GM18502 (cell line): ENCODE measurements around the gene MSH6.
A peak's percentile ranks its signal among the peaks of the same experiment; 100 is the strongest.

Experiments used
- ATAC-seq: cut with Tn5 transposase; IDR thresholded peaks from one replicate; pipeline ENCODE4 v1.9.1; 2021; ENCODE audit warnings: mild to moderate bottlenecking; ENCODE audit not compliant: unreplicated experiment, poor library complexity

MSH6 gene

GRCh38 chr2:47782671-47783485, at the start of gene MSH6:
MSH6 (plus strand) TSS chr2:47783145; CDS start chr2:47783234, 89 bp downstream.
- ATAC-seq, result peak; percentile 87

GRCh38 chr2:47735136-47735869, 47.6 kb upstream of the MSH6 start:
- no peak for ATAC-seq

GRCh38 chr2:47735912-47736311, 47.0 kb upstream of the MSH6 start:
- no peak for ATAC-seq

DNA sequence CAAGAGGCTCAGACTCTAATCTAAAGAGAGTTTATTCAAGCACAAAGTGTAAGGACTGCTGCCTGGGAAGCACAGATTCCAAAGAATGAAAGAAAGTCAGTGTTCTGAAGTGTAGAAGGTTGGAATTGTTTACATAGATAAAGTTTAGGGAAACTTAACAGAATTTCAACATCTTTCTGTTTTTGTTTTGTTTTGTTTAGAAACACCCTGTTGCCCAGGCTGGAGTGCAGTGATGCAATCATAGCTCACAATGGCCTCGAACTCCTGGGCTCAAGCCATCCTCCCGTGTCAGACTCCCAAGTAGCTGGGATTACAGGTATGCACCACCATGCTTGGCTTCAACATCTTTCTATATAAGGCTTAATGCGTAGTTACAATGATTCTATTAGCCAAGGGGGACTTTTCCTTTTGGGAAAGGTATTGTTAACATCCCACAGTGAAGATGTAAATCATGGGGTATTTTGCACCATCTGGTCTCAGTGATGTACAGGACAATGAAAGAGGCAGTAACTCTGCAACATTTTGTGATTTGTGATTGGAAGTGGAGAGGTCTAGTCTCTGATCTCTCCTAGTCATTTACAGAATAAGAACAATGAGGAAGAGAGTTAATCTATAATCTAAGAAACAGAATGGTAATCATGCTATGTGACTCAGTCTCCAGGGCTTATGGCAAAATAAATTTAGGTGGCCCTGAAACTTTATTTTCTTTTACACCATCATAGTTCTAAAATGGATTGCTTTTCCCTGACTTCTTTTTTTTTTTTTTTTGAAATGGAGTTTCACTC, 45.6 kb upstream of the MSH6 start:
- ATAC-seq, result no peak

DNA sequence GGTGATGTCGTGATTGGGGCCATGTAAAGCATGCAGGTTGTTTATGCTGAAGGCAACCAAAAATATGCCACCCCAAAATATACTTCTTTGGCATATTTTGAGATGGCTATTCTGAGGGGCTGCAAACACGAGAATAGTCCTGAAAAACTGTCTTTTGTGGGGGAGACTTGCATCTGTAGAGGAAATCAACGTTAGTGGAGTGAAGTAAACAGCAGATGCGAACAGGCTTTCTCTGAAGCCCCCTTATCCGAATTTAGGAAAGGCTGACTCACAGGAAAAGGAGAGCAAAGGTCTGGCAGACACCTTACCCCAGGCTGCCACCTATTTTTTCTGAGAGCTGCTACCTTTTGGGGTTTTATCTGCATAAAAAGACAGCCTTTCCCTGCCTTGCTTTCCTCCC, 44.6 kb upstream of the MSH6 start:
- no peak for ATAC-seq

DNA sequence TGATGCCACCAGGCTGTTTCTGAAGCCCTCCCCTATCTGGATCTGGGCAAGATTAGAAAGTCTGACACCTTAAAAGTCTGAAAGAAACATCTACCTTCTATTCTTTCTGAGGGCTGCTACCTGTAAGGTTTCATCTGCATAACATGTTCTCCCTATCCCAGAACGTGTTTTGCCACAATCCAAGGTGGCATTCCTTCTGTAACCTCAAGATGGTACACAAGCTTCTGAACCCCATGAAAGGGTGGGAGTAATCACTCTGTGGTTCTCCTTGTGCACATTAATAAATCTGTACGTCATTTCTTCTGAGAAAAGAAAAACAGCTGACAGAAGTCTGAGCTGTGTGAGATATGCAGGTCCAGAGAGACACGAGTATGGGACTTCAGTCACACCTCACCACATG, 41.8 kb upstream of the MSH6 start:
- ATAC-seq, result no peak

DNA sequence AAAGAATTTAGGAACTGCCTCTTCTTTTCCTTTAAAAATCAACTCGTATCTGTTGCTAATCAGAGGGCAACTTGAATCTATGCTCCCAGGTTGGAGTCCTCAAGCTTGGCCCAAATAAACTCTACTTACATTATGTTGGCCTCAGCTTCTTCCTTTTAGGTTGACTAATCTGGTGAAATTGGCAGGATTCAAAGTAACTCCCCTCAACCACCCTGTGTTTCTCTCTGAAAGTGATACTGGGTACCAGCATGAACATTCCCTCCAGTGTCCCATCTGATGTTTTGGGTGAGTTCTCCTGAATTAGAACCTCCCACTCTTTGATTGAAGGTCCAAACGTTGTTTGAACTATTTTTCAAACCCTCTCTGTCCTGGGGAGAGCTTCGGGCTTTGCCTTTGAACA, 41.3 kb upstream of the MSH6 start:
- peak; percentile 58 for ATAC-seq

- no peak for ATAC-seq
Measured at GRCh38 chr2:47744074-47744473, 38.9 kb upstream of the MSH6 start.

DNA sequence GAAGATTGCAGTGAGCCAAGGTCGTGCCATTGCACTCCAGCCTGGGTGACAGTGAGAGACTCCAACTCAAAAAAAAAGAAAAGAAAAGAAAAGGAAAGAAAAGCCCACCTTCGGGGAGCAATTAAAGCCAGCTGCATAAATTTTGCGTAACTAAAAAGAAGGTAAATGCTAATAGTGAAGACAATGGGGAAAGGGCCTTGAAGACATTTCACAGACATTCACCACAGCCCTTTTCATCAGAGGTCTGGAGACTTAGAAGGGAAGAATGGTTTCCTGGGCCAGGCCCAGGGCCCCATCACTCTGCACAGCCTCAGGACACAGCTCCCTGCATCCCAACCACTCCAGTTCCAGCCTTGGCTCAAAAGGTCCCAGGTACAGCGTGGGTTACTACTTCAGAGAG, 35.1 kb upstream of the MSH6 start:
- no peak for ATAC-seq

GRCh38 chr2:47751856-47752414, 31.0 kb upstream of the MSH6 start:
- peak; percentile 40 for ATAC-seq

- no peak for ATAC-seq
Measured at GRCh38 chr2:47767497-47767844, 15.5 kb upstream of the MSH6 start.

DNA sequence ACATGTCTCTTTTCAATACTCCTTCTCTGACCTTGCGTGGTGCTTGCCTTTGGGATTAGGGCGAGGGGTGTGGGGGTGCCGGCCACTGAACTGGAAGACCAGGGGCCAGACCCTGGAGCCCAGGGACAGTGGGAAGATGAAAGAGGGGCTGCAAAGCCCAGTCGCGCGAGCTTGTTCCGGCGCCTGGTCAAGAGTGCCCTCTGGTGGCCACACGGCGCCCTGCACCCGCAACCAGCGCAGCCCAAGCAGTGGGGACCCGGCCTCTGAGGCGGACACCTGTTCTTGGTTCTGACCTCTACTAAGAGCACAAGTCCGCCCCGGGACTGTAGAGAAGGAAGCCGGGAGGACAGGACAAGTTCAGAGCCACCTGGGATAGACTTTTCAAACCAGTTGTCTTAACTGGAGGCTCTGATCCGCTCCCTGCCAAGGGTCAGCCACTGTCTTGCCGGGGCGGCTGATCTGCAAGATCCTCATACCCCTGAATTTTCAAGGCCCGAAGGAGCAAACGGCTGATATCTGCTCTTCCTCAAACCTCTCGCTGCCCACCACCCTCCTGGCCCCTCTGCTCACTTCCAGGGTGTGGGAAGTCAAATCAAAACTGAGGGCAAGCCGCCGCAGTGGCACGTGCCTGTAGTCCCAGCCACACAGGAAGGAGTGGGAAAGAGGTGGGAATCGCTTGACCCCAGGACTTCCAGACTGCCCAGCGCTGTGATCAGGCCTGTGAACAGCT, 14.9 kb upstream of the MSH6 start:
- ATAC-seq, result peak; percentile 65

DNA sequence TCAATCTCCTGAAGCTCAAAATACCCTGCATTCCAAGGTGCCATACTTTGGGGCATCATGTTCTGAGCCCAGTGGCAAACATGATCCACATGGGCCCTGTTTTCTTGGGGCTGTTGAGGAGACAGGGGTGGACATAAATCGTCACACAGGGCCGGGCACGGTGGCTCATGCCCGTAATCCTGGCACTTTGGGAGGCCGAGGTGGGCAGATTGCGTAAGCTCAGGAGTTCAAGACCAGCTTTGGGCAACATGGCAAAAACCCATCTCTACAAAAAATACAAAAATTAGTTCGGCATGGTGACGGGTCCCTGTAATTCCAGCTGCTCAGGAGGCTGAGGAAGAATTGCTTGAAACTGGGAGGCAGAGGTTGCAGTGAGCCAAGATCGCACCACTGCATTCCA, 13.6 kb upstream of the MSH6 start:
- ATAC-seq, result no peak

DNA sequence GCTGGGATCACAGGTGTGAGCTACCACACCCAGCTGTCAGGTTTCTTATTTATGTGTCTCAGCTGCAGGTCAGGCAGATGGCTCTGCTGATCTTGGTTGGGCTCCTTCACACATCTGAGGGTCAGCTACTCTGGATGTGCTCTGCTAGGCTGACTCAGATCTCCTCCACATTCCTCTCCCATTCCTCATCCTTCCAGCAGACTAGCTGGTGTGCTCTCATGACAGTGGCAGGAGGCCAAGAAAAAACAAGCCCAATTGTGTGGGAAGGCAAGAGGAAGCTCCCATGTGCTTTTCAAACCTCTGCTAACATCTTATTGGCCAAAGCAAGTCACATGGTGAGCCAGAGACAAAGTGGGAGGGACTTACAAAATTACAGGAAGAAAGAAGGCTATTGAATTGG, 11.7 kb upstream of the MSH6 start:
- ATAC-seq, result no peak

GRCh38 chr2:47772343-47772742, 10.6 kb upstream of the MSH6 start:
- no peak for ATAC-seq

DNA sequence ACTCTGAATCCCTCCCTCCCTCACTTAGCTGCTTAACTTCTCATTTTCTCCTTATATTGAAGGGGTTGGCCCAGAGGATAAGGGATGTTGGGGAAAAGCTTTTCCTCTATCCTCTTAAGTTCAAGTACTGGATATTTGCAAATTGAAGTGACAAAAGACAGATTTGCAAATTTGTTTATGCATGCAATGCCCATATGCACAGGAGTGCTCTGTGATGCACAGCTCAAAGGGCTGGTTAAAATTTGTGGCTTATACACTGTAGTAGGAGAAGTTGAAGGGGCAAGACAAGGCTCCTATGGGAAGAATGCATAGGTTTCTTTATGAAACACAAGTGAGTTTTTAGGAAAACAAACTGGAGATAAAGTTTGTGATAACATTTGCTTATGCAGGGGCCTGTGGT, 8.4 kb upstream of the MSH6 start:
- ATAC-seq, result no peak

- ATAC-seq, result no peak
Measured at GRCh38 chr2:47777277-47777937, 5.5 kb upstream of the MSH6 start.

- no peak for ATAC-seq
Measured at GRCh38 chr2:47778698-47779425, 4.1 kb upstream of the MSH6 start.

- no peak for ATAC-seq
Measured at GRCh38 chr2:47779426-47779790, 3.5 kb upstream of the MSH6 start.
